Breast epithelium (tissue), 3 donors: ENCODE data around the gene EFNB1.

Experiments used
- CTCF ChIP-seq, 3 donors: fragments of 450-650 bp; IDR thresholded peaks; one replicate each; pipeline ENCODE4 v1.5.1; 2016 to 2017; ENCODE audit warnings: antibody characterized with exemption in 3 of 3, mild to moderate bottlenecking in 3 of 3, moderate library complexity in 3 of 3
- POLR2A ChIP-seq: fragments of 450-650 bp; IDR thresholded peaks from one replicate; pipeline ENCODE4 v1.6.1; 2016; ENCODE audit warnings: antibody characterized with exemption, mild to moderate bottlenecking, moderate library complexity
- POLR2AphosphoS5 ChIP-seq, 3 donors: sonication (generic); formaldehyde crosslinking; IDR thresholded peaks; one replicate each; pipeline ENCODE4 v1.6.1; 2017; ENCODE audit warnings: antibody characterized with exemption in 3 of 3

GRCh38 chrX:68826113-68826980 lies 2.5 kb upstream of the EFNB1 start:
- TF ChIP-seq POLR2A (no peak), CTCF (IDR thresholded peaks at IDR 0.05) (no peak), POLR2AphosphoS5 (IDR thresholded peaks at IDR 0.05) (no peak)
